LoVo (cell line): Measurements from ENCODE around the gene CTNNA3.

Experiments
- DNase-seq: peaks from one replicate; pipeline ENCODE4 v3.0.0-alpha.2; 2016; ENCODE audit warnings: low spot score

CTNNA3 gene

DNA sequence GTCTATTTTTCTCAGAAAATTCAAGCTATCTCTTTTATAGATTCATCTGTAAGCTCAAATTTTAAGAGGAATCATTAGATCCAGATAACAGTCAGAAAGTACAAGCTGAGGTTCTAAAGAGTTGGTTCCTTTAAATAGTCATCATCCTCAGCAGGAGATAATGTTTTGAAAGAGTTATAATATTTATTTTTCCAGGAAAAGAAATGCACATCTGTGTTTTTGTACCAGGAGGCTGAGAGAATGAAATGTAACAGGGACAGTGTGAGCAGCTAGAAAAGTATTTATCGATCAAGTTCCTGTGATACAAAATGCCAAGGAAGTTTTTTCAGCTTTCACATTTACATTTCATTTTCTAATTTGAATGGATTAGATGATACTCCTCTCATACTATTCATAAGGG, 890.4 kb downstream of the CTNNA3 start:
- DNase-seq = no peak

DNA sequence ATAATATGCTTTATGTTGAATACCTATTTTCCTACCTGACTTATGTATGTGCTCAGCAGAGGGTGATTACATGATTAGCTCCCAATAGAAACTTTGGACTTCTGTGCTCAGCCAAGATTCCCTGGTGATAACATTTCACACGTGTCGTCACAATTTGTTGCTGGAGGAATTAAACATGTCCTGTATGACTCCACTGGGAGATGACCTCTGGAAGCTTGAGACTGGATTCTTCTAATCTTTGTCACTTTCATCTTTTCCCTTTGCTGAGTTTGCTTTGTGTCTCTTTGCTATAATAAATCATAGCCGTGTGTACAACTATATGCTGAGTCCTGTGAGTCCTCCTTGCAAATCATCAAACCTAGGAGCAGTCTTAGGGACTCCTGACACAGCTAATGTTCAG, 891.0 kb downstream of the CTNNA3 start:
- no peak for DNase-seq

DNA sequence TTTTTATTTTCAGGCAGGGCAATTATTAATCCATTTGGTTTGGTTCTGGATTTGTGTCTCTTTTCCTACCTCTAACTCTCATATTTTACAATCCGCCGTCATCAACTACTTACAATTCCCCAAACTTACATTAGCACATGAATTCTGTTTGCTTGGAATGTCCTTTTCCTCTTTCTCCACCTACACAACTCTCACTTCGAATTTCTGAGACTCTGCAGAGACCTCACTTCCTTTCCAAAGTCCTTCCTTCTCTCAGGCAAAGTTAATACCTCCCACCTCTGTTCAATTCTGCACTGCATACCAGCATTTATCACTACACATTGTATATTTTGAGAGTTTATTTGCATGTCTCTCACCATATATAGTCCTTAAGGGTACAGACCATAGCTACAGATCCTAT, 892.8 kb downstream of the CTNNA3 start:
- DNase-seq = no peak

DNA sequence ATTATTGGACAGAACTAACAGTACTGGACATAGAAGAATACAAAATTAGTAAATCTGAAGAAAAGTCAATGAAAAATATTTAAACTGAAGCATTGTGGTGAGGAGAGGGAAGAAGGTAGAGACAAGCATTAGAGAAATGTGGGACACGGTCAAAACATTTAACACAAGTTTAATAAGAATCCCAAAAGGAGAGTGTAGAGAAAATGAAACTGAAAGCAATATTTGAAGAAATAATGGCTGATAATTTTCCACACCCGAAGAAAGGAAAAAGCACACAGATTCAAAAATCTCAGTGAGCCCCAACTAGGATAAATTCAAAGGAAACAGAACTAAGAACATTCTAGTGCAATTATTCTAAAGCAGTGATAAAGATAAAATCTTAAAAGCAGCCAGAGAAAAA, 896.5 kb downstream of the CTNNA3 start:
- DNase-seq = no peak

DNA sequence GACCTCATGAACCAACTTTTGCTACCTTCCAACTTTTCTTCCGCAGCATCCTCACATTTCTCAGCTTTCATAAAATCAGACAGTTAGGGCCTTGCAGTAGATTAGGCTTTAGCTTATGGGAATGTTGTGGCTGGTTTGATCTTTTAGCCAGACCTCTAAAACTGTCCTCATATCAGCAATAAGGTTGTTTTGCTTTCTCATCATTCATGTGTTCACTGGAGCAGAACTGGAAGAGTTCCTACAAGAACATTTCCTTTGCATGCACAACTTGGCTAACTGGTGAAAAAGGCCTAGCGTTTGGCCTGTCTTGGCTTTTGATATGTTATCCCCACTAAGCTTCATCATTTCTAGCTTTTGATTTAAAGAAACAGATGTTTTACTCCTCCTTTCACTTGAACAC, 900.1 kb downstream of the CTNNA3 start:
- DNase-seq = no peak

DNA sequence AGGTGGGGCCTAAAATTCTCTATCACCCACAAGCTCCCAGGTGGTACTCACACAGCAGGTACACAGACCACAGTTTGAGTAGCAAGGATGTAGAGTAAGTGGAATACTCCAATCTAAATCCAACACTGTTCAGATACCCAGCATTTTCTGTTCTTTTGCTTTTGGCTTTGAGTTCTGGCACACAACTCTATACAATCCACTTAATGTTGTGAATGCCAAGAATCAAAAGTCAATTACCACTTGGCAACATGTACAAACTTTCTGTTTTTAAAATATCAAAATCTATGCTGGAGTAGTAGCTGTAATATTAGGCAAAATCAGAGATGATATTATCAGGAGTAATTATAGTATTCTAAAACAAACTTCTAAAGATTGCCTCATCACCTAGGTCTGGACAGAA, 903.6 kb downstream of the CTNNA3 start:
- no peak for DNase-seq

DNA sequence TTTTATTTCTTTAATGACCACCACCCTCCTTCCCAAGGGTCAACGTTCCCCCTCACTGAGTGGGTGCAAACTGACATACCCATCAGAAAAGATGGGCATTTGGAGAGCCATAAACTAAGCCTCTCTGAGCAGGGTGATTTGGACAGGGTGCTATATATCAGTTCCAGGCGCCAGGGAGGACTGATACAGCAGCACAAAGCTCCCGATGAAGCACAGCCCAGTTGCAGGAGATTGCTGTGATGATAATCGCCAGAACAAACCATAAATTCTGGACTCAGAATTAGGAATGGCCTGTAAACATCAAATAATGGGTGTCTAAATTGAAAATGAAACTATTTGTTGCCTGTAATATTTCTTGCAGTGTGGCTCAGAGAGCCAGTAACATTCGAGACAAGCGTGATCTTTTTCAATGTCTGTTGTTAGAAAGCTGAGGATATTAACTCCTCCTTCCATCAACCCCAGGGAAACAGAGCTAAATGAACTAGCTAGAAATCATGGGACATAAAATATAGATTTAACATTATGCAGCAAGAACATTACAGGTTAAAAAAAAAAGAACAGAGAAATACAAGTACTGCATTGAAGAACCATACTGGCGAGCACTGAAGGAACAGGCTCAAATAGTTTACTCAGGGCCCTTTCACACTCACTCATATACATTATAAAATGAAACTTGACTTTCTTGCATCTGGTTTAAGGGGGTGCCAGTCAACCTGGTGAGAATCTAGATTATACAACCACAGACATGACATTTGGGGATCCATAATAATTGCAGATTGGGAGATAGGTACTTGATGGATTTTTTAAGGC, 907.6 kb downstream of the CTNNA3 start:
- no peak for DNase-seq

DNA sequence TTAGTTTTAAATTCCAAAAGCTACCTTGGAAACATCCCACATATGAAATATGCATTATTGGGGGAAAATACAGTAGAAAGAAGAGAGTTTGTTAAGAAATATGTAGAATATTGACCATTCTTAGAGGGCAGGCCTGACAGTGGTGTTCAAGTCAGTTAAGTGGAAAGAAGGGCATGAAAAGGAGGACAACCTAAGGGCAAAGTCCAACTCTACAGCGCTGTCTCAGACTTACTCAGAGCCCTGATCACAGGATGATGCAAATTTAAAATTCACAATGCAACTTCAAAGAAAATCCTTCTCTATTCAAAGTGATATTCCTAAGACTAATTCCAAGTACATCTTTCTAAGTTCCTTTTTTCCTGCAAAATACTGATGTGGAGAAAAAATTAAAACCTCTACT, 909.3 kb downstream of the CTNNA3 start:
- DNase-seq = peak; percentile 39

DNA sequence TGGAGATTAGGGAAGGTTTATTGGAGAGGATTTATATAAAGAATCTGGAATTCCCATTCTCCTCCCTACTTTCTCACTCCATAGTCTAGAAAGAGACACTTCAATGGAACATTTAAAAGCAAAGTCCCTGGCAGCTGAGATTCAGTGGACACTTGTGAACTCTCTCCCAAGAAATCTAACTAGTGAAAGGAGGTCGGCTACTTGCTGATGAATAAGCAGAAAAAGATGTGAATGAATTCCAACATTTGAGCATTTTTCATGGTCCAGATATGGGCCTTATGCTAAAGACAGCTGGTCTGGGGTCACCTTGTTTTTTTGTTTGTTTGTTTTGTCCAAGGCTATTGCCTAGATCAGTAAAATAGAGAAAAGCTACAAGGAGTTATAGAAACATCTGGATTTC, 911.2 kb downstream of the CTNNA3 start:
- no peak for DNase-seq

DNA sequence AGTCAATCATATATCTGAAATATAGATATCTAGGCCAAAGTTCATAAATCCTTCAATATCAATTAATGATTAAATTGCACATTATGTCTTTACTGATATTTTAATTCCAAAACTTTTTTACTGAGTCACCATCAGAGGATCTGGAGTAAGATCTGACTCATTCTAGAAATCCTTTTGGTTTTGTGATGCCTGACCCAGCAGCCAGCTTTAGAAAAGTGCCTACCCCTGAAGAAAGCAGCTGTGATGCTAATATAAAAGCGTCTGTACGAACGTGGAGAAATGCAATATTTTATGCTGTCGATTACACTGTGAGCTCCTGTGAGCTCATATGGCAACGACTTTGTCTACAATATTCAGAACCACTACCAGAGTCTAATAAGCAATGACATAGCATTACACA, 912.7 kb downstream of the CTNNA3 start:
- no peak for DNase-seq

DNA sequence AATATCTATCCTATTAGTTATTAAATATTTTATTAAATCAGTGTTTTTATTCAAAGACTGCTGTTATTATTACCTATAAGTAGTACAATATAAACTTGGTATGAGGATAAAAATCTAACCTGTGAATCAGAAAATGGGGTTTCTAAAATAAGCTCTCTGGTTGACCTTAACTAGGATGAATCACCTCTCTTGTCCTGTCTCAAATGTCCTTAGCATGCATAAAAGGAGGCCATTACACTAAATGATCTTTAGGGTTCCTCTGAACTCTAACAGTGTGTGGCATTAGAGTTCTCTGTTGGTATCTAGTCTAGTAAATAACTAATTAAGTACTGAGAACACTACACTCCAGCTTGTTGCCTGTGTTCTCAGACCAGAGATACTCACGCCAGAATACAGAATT, 913.2 kb downstream of the CTNNA3 start:
- no peak for DNase-seq

DNA sequence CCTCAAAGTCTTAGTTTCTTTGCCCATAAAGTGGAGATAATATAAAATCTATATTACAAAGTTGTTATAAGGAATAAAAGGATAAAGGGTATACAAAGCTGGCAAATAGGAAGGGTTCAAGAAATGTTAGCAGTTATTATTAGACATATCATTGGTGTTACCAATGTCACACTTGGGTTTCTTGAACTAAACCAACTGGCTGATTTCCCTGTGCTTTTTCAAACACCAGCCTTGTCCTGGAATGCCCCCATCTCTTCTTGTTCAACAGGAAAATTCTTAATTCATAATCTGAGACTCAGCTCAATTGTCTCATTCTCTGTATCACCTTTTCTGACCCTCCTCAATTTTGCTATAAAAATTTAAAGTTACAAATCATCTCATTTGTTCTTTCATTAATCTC, 913.9 kb downstream of the CTNNA3 start:
- DNase-seq = no peak

DNA sequence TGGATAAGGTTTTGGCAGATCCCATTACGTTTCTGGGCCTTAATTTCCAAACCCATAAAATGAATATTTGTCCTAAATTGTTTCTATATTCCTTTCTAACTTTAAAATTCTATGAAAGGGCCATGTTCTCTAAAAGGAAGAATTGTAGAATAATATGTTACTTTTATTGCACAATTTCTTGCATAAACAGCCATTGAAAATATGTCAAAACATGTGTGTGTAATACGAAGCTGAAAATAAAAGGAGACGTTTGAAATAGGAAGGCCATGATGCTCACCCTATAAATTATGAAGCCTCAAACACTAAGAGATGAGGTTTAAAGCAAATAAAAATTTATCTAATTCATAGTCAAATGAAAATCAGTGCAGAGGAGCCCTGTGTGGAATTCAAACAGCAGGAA, 915.2 kb downstream of the CTNNA3 start:
- DNase-seq = no peak

DNA sequence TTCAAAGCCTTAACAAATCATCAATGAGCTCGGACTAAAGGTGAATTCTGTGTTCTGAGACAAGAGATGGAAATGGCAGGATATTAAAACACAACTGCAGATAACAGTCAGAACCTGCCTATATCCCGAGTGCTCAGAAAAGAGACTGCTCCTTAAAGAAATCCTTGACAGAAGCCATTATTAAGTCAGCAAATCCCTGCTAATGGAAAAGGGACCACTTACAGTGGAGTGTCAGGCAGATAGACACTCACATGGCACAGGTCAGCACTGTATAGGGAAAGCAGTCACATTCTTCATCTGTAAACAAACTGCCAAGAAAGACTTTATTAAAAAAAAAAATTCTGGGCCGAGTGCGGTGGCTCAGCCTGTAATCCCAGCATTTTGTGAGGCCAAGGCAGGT, 917.6 kb downstream of the CTNNA3 start:
- no peak for DNase-seq

DNA sequence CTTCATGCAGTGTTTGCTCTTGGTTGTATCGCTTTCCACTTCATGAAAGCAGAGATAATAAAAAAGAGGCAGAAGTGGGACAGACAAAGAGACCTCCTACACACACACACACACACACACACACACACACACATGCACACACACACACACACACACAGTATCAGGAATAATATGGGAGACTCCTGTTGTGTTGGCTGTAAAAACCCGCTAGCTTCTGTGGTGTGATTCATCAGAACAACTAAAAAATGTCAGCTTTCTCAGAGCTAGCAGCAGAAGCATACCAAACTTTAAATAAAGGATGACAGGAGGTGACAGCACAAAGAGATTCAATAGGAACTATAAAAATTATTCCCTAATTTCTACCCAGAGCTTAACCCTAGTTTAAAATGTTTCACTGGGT, 918.3 kb downstream of the CTNNA3 start:
- no peak for DNase-seq

DNA sequence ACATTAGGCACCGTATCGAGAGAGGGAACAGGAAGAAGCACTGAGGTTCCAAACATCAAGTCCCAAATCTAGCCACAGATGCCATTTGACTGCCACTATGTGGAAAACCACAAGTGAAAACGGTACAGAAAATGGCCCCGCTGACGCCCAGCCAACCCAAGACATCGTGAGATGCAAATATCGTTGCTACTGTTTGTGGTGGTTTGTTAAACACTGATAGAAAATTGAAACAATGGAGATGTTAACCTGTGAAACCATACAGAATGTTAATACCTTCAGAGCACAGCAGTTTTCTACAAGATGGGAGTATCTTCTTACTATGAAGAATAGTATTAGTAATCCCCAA, 922.5 kb downstream of the CTNNA3 start:
- no peak for DNase-seq

DNA sequence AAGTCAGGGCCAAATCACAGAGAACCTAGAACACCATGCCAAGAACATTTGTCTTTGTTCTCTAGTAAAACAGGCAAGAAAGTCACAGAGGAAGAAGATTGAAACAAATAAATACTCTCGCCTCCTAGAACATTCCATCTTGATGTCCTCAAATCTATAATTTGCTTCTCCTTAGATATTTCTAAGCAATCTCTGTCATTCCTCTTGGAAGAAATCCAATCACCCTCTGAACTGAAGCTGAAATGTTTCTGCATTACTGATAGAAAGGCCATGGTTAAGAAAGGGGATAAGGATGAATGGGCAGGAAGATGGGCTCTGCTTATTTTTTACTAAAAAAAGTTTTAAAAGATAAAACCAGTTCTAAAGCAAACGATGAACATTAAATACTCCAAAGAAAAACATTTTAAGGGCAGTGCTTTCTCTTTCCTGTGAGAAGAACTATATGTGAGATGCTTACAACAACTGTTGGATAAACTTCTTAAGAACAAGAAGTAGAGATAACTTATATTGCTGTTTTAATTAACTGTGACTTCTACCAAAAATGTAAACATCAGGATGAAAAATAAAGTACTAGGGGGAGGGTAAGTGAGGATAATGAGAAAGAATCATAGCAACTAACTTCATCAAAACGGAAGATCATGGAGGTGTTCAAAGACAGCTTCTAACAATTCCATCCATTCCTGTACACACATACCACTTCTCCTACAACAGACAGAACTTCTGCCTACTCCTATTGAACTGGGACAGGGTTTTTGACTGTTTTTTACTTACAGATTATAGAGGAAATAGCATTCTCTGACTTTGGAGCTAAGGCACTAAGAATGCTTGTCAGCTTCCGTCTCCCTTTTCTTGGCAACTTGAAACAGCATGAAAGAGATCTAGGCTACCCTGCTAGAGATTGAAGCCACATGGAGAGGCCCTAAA, 923.2 kb downstream of the CTNNA3 start:
- no peak for DNase-seq

DNA sequence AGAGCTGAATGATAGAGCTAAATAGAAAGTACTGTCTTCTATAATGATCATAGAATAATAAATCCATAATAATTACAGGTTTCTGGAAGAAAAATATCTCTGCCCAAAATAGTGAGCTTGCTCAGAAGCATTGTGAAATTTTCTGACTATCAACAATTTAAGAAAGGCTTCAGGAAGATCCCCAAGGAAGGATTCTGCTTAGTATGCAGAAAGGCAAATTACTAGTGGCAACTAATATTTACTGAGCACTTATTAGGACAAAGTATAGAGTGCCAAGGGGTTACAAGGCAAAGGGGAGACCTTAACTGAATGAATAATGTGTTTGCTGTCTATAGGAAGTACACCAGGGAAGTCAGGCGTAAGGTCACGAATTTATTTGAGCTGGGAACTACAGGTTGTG, 928.3 kb downstream of the CTNNA3 start:
- DNase-seq = no peak

DNA sequence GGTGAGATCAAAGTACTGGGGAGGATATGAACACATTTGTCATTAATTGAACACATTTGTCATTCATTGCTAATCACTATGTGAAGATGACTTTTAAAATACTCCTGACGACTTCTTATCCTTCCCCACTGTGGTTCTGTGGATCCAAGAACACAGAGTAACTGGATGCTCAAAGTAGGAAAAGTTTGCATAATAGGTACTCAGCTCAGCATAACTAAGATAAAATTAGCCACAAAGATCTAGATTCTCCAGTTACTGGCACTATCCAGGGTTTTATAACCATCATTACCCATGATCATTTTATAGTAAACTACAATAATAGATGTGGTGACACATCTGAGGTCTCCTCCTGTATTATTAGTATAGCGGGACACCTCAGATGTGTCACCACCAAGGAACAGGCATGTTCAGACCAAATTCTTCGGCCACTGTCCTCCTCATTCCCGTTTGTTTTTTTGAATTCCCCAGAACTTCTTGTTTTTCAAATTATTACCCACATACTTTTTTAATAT, 933.7 kb downstream of the CTNNA3 start:
- DNase-seq = no peak

DNA sequence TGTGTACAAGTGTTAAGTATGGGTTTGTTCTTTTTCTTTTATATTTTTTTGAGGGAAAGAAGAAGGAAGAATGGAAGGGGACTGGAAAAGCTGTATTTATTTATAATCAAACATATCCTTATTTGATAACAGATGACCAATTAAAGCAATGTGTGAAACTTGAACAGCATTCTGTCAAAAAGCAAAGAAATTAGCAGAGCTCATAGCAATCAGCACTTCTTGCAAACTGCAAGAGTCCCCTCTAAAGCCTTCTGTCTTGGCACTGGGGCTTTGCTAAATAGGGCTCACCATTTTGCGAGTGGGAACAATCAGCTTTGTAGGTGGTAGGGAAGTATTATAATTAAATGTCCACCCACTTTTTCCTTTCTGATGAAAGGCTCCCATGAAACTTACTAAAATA, 935.1 kb downstream of the CTNNA3 start:
- no peak for DNase-seq

DNA sequence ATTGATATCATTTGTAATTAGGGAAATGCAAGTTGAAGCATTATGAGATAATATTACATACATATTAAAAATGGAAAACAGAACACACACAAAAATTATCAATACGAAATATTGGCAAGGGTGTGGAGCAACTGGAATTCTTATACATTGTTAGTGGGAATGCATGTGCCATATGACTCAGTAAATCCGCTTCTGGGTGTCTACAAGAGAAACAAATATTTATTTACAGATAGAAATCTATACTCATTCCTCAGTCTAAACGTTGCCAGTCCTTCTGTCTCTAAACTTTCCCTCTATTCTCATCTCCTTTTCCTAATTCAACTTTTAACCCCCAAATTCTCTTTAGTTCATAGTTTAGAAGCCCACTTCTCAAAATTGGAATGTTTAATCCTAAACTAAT, 940.5 kb downstream of the CTNNA3 start:
- no peak for DNase-seq

DNA sequence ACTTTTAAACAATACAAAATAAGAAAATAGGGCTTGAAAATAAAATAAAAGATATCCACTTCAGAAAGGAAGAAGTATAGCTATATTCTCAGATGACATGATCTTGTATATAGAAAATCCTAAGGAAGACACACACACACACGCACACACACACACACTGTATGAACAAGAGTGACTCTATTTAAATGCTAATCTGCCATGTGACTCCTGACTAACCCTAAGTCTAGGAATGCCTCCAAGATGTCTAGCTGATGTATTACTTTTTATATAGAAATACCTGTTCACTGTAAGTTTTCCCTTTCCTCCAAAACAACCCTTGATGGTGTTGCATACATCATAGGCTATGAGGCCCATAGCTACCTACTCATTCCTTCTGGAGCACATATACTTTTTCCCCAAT, 943.3 kb downstream of the CTNNA3 start:
- DNase-seq = no peak

DNA sequence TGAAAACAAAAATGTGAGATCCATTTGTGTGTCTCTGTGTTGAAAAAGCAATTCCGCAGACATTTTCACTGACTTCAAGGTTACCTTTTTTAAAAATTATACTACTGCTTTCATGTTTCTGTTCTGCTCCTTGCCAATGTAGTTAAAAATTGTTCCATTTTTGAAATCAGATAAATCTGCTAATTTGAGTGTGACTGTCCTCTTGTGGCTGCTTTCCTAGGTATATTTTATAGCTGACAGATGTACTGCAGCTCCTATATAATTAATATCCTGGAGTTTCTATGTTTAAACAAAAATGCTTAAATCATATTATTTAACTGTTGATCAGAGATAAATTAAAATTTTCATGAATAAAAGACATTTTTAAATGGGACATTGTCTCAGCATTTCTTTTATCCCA, 947.8 kb downstream of the CTNNA3 start:
- no peak for DNase-seq
